H4 (cell line): ENCODE results near the gene ARF1. TPM values are rescaled to one million over a fixed set of nuclear protein-coding genes. Genes with fewer than 3 reads are reported as not detected.

Experiments used
- DNase-seq: peaks from one replicate; pipeline ENCODE4 v3.0.0-alpha.2; 2015; ENCODE audit warnings: low spot score
- total RNA-seq: library from RNA; depleted of rRNA; stranded (reverse); fragments of >200 nt; shearing (Covaris generic); gene quantifications from 2 replicates; pipeline ENCODE4 v1.2.3, GENCODE V29; 2014

Gene ARF1
- total RNA-seq, 1 experiment from 2014 or later: 167 TPM

DNA sequence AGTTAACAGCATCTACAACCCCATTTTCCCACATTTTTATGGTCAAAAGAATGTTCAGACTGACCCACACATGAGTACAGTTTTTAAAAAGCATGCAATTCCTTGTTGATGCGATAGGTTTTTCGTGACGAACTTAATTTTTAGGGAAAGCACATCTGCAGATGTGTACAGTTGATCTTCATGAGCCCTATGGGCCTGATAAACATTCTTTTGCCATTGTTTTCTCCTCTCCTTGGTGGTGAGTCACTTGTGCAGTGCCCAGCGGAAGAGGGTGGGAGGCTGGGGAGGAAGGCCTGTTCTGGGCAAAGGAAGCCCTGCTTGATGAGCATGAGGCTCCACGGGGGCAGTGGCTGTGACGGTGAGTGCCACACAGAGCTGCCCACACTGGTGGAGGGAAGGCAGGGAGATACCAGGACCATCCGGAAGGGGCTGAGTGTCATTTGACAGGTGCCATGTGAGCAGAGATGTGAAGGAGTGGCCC, 5.3 kb downstream of the ARF1 start:
- peak; percentile 48 for DNase-seq

DNA sequence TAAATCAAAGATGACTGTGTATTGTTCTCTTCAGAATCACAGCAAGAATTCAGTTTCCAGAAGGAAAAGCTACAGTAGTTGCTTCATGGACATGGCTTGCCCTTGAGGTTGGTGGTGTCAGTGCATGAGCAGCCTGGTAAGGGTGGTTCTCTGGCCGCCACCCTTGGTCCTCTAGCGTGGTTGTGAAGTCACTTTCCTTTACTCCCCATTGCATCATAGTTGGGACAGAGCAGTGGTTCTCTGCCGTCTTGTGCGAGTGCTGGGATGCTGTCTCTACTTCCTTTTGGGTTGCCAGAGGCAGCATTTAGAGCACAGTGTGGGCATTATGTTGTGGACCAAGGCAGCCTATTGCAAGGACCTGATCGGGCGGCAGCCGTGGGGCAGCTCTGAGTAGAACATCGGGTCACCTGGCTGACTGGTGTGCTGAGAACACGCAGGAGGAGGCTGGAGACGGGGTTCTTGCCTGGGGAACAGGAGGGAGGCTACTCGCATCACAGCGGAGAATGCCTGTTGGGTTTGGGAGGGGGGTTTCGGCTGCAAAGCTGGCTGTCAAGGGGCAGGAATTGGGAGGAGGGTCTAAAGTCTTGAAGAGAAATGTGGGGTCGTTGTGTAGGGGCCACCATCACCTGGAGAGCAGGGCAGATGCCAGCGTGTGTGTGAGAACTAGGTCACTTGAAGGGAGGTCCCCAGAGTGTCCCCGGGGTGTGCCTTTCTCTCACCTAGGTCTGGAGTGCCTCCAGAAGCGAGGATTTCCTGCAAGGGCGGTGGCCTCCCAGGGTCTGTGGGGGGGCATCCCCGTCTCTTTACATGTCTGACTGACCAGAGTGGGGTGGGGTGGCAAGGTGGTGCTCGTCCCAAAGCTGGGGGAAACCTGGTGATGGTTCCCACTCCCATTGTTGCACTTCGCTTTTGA, 6.3 kb downstream of the ARF1 start:
- no peak for DNase-seq

DNA sequence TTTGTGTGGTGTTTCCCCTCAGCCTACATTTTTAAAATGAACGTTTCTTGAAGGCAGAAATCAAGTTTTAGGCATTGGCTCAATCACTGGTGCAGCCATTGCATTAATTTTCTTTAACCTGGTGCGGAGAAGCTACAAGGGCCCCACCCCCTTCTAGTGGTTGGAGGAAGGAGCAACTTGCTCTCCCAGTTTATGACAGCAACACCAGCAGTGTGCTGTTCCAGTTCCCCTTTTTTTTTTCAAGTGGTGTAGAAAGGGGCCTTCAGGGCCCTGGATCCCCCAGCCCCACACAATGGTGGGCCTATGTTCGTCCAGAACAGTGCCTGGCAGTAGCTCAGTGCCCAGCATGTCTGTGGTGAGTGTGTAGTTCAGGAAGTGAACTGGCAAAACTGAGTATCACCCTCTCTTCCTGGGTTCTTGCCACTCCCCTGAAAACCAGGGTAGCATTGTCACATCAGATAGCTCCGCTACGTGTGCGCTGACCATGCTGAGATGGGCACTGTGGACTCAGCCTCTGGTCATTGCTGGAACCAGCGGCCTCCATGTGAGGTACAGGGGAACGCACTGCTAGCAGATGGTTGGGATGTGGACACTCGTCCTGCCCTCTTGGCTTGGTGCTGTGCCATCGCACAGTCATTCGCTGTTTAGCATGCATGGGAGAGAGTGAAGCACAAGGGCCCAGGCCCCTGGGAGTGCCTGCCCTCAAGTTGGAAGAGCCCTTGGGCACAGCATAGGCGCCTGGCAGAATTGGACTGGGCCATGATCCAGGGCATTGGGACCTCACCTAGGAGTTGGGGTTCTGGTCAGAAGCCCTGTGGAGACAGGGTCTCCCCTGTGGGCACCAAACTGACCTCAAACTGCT, 7.2 kb downstream of the ARF1 start:
- no peak for DNase-seq

DNA sequence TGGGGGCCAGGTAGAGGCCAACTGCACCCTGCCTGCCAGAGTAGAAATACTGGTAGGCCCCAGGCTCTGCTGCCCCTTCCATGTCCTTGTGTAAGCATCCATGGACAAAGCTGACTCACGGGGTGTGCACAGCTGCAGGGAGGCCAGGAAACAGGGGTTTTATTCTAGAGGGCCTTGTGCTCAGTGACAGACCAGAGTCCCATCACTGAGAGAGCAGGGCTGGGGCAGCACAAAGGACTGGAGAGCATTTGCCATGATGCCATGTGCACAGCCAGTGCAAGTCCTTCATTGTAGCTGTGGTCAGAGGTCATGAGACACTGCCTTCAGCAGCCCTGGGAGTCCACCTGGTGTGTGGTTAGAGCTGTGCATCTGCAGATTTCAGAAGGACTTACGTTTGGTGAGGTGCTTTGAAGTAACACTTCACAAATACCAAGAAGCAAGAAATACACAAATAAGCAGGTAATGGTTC, 8.1 kb downstream of the ARF1 start:
- no peak for DNase-seq

DNA sequence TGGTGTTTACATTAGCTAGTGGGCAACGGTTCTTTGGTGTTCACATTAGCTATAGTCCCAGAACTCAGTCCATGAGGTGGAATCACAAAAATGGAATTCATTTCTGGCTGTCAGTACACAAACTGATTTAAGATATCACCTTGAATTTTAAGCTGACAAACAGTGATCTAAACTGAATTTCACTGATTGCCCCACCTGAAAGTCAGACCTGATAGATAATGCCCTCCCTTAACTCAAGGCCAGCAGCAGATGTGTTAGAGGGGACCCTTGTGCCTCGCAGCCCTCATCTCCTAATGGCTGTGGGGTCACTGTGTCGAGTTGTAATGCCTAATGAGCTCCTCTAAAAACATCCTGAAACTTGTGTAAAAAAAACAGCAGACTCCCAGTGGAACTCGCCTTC, 8.6 kb downstream of the ARF1 start:
- DNase-seq: no peak

DNA sequence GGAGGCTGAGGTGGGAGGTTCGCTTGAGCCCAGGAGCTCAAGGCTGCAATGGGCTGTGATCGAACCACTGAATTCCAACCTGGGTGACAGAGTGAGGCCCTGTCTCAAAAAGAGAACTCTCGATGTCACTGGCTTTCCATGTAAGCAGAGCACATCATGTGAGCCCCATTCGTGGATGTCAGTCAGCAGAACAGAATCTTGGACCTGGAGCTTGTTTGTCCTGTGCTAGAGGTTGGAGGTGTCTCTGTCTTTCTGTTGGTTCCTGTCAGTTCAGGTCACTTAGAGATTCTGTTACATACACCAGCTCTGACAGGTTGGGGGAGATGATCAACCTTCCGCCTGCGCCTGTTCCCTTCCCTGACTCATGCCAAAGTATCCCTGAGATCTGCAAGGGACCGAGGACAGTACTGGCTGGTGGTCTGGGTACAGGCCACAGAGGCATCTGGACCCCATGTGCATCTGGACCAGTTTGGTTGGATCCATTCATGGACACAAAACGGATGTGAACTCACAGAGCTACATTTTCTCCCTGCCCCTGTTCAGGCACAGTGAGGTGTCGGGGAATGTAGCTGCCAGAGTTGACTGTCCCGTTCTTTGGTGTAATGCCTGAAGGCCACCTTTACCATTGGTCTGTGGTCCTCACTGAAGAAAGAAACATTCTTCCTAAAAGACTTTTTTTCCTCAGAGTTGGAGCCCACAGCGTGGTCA, 10.0 kb downstream of the ARF1 start:
- DNase-seq: no peak

DNA sequence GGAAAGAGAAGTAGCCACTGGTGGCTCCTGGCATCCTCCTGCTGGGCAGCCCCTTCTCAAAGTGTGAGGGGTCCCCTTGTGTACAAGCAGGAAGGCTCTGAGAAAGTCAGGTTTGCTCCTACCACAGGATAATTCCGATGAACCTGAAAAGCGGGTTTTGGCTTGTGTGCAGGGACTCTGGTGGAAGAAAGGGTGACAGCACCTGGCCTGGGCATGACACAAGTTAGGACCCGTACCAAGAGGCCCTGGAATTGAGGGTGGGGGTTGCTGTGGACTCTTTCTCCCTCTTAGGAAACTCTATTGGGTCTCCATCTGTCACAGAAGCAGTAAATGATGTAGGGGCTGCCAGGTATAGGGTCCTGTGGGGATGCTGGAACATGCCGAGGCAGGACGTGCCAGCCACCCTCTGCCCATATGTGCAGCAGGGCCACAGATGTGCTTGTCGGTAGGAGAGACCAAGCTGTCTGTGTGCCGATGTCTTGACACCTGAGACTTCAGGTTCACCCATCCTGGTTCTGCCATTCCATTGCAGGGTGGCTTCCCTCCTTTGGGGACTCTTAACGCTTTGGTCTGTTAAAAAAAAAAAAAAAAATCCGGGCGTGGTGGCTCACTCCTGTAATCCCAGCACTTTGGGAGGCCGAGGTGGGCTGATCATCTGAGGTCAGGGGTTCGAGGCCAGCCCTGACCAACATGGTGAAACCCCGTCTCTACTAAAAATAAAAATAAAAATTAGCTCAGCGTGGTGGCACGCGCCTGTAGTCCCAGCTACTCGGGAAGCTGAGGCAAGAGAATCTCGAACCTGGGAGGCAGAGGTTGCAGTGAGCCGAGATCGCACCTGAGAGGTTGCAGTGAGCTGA, 10.8 kb downstream of the ARF1 start:
- DNase-seq: no peak

DNA sequence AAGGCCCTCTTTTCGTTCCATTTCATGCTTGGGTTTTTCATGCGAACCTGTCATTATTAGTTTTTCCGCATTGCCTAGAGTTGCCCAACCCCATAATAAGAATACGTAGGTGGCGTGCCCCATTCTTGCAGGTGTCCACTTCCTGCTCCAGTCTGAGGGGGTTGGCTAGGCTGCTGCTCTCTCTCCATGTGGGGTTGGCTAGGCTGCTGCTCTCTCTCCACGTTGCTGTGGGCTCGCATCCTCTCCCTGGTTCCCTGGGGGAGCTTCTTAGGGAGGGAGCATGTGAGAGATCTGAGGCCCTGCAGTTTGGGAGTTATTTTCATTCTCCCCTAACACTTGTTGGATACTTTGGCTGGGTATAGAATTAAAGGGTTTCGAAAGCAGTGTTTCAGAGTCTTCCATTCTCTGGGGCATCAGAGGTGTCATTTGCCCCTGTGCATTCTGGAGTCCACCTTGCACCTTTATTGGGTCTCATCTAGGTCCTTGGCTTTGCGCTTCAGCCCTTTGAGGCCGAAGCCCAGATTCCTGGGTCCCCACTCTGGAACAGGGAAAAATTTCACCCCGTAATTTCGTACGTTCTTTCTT, 12.0 kb downstream of the ARF1 start:
- no peak for DNase-seq

DNA sequence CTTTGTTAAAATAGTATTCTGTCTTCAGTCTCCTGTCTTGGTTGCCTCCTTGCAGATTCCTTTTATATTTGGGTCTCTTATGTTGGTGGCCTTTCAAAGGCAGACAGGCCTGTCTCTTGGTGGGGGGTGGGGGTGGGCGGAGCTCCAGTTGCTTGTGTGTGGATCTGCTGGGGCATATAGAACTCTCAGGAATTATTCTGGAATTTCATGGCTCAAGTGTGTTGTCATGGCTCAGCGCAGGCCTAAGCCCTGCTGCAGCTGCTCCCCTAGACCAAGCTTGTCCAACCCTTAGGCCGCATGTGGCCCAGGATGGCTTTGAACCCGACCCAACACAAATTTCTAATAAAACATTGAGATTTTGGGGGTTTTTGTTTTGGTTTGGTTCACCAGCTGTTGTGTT, 12.7 kb downstream of the ARF1 start:
- DNase-seq: no peak

DNA sequence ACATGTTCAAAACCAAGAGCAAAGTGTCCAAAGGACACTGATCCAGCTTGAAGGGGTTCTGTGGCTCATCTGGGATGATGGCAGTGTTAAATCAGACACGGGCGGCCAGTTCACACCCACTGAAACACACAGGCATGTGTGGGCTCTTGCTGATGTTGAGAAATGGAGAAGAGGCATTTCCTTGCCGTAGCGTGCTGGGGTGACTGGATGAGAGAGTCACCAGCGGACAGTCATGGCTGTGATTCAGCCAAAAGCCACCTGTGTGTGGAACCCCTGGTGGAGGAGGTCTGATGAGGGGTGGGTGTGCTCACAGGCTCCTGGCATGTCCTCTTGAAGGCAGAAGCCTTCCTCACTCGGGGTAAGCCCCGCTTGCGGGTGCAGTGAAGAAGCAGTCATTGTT, 13.4 kb downstream of the ARF1 start:
- DNase-seq: no peak

DNA sequence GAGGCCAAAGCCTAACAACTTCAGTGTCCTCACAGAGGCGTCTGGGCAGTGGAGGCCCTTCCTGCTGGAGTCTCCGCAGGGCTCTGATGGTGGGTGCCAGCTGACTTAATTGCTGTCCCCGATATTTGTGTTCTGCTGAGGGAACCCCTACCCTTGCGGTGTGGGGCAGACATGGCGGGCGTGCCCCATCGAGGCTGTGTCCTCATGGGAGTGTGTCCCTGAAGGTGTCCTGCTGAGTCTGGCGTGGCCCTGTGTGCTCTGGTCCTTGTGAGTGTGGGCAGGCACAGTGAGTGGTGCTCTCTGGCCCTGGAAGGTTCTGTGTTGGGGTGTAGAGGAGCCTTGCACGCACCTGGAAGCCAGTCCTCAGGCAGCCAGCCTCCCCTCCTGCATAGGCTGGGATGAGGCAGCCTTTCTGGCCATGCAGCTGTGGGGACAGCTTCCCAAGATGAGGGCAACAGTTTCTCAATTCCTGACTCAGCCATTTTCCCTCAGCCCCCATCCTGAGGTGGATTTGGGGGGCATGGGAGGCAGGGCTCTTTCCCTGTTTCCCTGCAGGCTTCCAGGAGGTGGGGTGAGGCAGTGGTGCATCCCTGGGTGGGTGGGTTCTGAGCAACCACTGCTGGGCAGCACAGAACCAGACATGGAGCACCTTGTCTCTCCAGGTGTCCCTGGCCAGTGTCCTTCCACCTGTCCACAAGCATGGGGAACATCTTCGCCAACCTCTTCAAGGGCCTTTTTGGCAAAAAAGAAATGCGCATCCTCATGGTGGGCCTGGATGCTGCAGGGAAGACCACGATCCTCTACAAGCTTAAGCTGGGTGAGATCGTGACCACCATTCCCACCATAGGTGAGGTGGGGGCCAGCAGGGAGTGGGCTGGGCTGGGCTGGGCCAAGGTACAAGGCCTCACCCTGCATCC, 14.2 kb downstream of the ARF1 start:
- DNase-seq: no peak

DNA sequence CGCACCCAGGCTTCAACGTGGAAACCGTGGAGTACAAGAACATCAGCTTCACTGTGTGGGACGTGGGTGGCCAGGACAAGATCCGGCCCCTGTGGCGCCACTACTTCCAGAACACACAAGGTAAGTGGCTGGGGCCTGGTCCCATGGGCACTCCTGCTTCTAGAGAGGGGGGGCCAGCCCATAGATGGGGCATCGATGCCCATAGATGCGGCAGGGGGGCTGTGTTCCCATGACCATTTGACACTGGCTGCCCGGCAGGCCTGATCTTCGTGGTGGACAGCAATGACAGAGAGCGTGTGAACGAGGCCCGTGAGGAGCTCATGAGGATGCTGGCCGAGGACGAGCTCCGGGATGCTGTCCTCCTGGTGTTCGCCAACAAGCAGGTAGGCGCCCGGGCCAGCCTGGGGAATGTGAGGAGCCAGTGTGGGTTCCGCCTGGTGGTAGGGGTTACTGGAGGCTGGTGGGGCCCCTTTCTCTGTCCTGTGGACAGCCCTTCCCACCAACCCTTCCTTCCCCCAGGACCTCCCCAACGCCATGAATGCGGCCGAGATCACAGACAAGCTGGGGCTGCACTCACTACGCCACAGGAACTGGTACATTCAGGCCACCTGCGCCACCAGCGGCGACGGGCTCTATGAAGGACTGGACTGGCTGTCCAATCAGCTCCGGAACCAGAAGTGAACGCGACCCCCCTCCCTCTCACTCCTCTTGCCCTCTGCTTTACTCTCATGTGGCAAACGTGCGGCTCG, 15.0 kb downstream of the ARF1 start:
- no peak for DNase-seq

DNA sequence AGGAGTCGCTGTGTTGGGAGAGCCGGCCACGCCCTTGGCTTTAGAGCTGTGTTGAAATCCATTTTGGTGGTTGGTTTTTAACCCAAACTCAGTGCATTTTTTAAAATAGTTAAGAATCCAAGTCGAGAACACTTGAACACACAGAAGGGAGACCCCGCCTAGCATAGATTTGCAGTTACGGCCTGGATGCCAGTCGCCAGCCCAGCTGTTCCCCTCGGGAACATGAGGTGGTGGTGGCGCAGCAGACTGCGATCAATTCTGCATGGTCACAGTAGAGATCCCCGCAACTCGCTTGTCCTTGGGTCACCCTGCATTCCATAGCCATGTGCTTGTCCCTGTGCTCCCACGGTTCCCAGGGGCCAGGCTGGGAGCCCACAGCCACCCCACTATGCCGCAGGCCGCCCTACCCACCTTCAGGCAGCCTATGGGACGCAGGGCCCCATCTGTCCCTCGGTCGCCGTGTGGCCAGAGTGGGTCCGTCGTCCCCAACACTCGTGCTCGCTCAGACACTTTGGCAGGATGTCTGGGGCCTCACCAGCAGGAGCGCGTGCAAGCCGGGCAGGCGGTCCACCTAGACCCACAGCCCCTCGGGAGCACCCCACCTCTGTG, 15.9 kb downstream of the ARF1 start:
- peak; percentile 4 for DNase-seq

DNA sequence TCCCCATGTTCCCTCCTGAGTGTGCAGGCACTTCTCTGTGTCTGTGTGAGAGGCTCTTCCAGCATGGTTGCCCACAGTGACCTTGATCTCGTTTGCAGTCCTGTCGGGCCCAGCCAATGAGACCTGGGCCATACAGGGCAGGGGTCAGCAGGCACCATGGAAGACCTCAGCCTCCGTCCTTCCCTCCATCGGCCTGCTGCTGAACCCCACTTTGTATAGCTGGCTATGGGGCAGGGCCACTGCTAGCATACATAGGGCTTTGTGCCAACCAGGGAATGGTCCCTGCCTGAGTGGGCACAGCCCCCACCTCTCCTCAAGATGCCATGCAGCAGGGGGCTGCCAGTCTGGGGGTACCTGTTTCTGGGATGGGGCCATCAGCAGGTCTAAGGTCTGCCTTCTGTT, 16.8 kb downstream of the ARF1 start:
- no peak for DNase-seq

DNA sequence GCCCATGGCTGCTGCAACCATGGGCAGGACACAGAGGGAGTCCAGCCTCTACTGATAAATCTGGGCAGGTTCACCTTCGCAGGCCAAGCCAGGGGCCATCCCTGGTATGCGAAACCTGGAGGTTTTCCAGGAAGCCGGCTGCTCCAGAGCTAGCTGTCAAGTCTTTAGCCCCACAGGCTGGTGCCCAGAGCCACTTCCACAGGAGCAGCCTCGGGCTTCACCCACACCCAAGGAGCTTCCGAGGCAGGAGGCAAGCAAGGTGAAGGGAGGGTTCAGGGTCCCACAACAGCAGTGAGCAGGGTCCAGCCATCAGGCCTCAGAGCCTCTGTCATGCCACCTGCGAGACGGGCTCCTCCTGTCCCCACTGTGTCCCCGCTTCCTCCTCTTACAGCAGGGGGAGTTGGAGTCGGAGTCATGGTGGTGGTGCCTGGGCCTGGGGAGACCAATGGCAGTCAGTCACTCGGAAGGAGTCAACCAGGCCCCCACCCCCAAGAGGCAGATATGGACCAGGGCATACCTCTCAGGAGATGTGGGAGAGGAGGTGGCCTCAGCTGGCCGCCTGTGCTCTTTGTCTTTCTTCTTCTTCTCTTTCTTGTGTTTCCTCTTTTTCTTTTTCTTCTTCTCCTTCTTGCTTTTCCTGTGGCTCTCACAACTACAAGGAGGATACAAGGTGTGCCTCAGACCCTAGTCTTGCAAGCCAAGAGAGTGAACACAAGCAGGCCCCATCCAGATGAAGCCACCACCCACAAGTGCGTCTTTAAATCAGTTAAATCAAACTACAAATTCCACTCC, 18.5 kb downstream of the ARF1 start:
- DNase-seq: no peak

DNA sequence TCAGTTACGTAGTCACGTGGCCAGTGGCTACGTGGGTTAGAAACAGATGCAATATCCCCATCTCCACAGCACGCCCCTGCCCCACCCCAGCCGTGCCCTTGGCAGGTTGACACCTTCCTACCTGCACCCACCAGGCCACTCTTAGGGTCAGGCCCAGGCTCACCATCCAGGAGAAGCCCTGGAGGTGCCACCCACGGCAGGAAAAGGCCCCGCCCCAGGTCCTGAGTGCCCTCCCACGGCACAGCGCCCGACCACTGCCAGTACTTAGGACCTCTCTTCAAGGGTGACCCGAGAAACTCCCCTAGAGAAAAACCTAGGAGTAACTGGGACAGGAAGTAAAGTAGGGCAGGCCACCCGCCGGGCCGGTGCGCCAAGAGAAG, 19.1 kb downstream of the ARF1 start:
- no peak for DNase-seq

DNA sequence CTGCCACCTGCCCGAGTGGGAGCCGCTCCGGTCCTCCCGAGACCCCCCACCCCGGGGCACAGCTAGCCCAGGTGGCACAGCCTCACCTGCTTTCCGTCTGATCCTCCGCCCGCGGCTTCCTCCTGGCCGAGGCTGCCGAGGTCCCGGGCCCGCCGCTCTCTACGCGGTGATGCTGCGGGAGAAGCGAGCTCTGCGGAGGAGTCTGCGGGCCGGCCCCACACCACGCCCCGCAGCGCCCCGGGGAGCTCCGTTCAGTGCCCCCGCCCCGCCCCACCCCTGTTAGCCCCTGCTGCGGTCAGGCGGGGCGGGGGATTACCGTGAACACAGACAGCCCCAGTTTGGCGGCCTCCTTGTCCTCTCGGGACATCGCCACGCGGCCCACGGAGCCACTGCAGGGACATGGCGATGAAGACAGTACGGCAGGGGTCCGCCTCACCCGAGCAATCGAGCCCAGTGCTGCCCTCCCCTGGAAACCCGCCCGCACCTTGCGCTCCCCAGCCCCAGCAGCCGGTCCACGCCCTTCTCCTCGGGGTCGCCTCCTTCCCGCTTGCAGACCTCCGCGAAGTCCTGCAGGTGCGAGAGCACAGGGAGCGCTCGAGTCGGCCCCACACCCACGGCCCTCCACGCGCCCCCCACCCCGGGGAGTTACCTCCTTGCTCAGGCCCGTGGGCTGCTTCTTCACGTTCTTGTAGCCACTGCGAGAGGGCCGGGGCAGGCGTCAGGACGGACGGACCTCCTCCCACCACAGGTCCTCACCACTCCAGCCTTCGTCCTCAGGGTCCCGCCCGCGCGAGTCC, 19.7 kb downstream of the ARF1 start:
- DNase-seq: no peak
